ENCODE results near the gene PDZK1IP1.

GRCh38 chr1:47137198-47137597, 52.6 kb downstream of the PDZK1IP1 start, which contains the start of gene CYP4A22:
- TF ChIP-seq, protein P1, sequence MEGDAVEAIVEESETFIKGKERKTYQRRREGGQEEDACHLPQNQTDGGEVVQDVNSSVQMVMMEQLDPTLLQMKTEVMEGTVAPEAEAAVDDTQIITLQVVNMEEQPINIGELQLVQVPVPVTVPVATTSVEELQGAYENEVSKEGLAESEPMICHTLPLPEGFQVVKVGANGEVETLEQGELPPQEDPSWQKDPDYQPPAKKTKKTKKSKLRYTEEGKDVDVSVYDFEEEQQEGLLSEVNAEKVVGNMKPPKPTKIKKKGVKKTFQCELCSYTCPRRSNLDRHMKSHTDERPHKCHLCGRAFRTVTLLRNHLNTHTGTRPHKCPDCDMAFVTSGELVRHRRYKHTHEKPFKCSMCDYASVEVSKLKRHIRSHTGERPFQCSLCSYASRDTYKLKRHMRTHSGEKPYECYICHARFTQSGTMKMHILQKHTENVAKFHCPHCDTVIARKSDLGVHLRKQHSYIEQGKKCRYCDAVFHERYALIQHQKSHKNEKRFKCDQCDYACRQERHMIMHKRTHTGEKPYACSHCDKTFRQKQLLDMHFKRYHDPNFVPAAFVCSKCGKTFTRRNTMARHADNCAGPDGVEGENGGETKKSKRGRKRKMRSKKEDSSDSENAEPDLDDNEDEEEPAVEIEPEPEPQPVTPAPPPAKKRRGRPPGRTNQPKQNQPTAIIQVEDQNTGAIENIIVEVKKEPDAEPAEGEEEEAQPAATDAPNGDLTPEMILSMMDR (IDR thresholded peaks at IDR 0.05) = no peak
- TF ChIP-seq POLR2A (IDR thresholded peaks at IDR 0.05) (no peak), POLR2AphosphoS5 (IDR thresholded peaks at IDR 0.05) (no peak)
